HepG2 (cell line): ENCODE measurements around the gene SLC45A1. TPM values are rescaled to one million over a fixed set of nuclear protein-coding genes. Genes with fewer than 3 reads are reported as not detected.
A peak's percentile ranks its signal among the peaks of the same experiment; 100 is the strongest.

Experiments used
- CBFB ChIP-seq: sonication (generic); formaldehyde crosslinking; IDR thresholded peaks from 2 replicates; pipeline ENCODE4 v1.4.0; 2020; ENCODE audit warnings: missing genetic modification reagents
- CENPX ChIP-seq: sonication (generic); formaldehyde crosslinking; IDR thresholded peaks from 2 replicates; pipeline ENCODE4 v1.9.0; 2021; ENCODE audit warnings: mild to moderate bottlenecking, missing genetic modification reagents, moderate library complexity
- FOXO1 ChIP-seq: sonication (generic); formaldehyde crosslinking; IDR thresholded peaks from 2 replicates; pipeline ENCODE4 v1.4.0; 2020; ENCODE audit warnings: missing genetic modification reagents
- GATAD2A ChIP-seq: IDR thresholded peaks from 2 replicates; pipeline ENCODE4 v1.6.1; 2016
- JUN ChIP-seq: sonication (generic); formaldehyde crosslinking; IDR thresholded peaks from 2 replicates; pipeline ENCODE4 v1.4.0; 2020; ENCODE audit warnings: mild to moderate bottlenecking, missing genetic modification reagents
- MEIS1 ChIP-seq: sonication (generic); formaldehyde crosslinking; IDR thresholded peaks from 2 replicates; pipeline ENCODE4 v1.9.0; 2021; ENCODE audit warnings: mild to moderate bottlenecking, missing genetic modification reagents, moderate library complexity, borderline replicate concordance
- RBM39 ChIP-seq: fragments of 200-400 bp; formaldehyde crosslinking; IDR thresholded peaks from one replicate; pipeline ENCODE4 v1.6.1; 2018; ENCODE audit warnings: antibody characterized with exemption, mild to moderate bottlenecking, low read depth, low read length; ENCODE audit not compliant: poor library complexity, severe bottlenecking
- ZKSCAN8 ChIP-seq: IDR thresholded peaks from 2 replicates; pipeline ENCODE4 v1.6.1; 2016; ENCODE audit warnings: borderline replicate concordance, missing genetic modification reagents, missing compliant biosample characterization
- ZNF230 ChIP-seq: sonication (generic); formaldehyde crosslinking; IDR thresholded peaks from 2 replicates; pipeline ENCODE4 v1.4.0; 2020; ENCODE audit warnings: mild to moderate bottlenecking, missing genetic modification reagents
- ZNF234 ChIP-seq: sonication (generic); formaldehyde crosslinking; conservative IDR thresholded peaks from 2 replicates; pipeline ENCODE4 v1.5.1; 2020; ENCODE audit warnings: mild to moderate bottlenecking, missing genetic modification reagents
- polyA plus RNA-seq, 8 experiments: library from polyadenylated mRNA; depleted of rRNA in 3 of 8; stranded (reverse) in 7 of 8; unstranded in 1 of 8; fragments of >200 nt; fragmentation: Illumina TruSeq in 4 of 8; extraction: Trizol in 4 of 8; gene quantifications; 2 replicates each; pipeline versions ENCODE4 v1.2.1 to v1.2.3, GENCODE V29; 2011 to 2016; ENCODE audit warnings: low read depth in 4 of 8, missing spikeins in 1 of 8, mixed read lengths in 1 of 8; ENCODE audit not compliant: insufficient read depth in 1 of 8
- total RNA-seq, 5 experiments: library from RNA; depleted of rRNA; stranded (reverse); fragments of >200 nt; fragmentation: Illumina TruSeq; extraction: Trizol; gene quantifications; 2 replicates each; pipeline ENCODE4 v1.2.3, GENCODE V29; 2016; ENCODE audit warnings: low read depth in 1 of 5
- TF ChIP-seq, protein P1 (sequence below): sonication (generic); formaldehyde crosslinking; conservative IDR thresholded peaks from 2 replicates; pipeline ENCODE4 v1.4.0; 2020; ENCODE audit warnings: mild to moderate bottlenecking, missing genetic modification reagents, moderate library complexity
- TF ChIP-seq, protein P2 (sequence below): sonication (generic); formaldehyde crosslinking; IDR thresholded peaks from 2 replicates; pipeline ENCODE4 v1.5.0; 2020; ENCODE audit warnings: mild to moderate bottlenecking, missing genetic modification reagents, moderate library complexity
- TF ChIP-seq, protein P3 (sequence below): sonication (generic); formaldehyde crosslinking; IDR thresholded peaks from 2 replicates; pipeline ENCODE4 v1.5.1; 2020; ENCODE audit warnings: missing genetic modification reagents, mild to moderate bottlenecking, borderline replicate concordance

SLC45A1 gene
- total and polyA plus RNA-seq, 2 of the 13 experiments (the other 11 are each of a cell fraction or from before 2014, with no cell fraction given): not detected

DNA sequence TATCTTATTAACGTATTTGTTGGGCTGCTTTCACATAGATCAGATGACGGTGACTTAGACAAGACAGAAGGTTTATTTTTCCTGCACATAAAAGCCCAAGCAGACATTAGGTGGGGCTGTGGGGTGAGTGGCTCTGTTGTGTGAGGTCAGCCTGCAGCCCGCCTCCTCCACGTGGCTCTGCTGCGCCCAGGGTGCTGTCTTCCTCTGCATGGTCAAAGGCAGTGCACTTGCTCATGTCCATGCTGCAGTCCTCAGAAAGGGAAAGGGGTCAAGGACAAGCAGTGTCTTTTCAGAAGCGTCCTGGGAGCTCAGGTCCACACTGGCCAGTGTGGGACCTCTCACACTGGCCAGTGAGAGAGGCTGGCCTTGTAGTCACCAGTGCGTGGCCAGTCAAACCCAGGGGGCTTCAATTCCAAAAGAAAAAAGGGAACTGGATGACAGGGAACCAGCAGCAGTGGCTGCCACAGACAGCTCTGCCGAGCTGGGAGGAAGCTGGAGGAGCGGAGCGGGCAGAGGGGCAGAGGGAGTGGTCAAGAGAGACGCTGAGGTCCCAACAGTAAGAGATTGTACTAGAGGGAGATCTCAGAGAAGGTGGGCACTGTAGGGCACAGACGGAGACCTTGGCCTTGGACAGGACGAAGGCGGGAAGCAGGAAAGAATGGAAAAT lies 35.9 kb upstream of the SLC45A1 start (continued):
- TF ChIP-seq, protein P1, sequence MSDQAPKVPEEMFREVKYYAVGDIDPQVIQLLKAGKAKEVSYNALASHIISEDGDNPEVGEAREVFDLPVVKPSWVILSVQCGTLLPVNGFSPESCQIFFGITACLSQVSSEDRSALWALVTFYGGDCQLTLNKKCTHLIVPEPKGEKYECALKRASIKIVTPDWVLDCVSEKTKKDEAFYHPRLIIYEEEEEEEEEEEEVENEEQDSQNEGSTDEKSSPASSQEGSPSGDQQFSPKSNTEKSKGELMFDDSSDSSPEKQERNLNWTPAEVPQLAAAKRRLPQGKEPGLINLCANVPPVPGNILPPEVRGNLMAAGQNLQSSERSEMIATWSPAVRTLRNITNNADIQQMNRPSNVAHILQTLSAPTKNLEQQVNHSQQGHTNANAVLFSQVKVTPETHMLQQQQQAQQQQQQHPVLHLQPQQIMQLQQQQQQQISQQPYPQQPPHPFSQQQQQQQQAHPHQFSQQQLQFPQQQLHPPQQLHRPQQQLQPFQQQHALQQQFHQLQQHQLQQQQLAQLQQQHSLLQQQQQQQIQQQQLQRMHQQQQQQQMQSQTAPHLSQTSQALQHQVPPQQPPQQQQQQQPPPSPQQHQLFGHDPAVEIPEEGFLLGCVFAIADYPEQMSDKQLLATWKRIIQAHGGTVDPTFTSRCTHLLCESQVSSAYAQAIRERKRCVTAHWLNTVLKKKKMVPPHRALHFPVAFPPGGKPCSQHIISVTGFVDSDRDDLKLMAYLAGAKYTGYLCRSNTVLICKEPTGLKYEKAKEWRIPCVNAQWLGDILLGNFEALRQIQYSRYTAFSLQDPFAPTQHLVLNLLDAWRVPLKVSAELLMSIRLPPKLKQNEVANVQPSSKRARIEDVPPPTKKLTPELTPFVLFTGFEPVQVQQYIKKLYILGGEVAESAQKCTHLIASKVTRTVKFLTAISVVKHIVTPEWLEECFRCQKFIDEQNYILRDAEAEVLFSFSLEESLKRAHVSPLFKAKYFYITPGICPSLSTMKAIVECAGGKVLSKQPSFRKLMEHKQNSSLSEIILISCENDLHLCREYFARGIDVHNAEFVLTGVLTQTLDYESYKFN (CRISPR knock-in tag): peak; percentile 34
- 0 out of 2 replicates have a peak, but pooled peaks have one; percentile 29 for TF ChIP-seq JUN (CRISPR knock-in tag)
- no peak for TF ChIP-seq ZNF230 (CRISPR knock-in tag)
- no peak for TF ChIP-seq FOXO1 (CRISPR knock-in tag)
- TF ChIP-seq, protein P2, sequence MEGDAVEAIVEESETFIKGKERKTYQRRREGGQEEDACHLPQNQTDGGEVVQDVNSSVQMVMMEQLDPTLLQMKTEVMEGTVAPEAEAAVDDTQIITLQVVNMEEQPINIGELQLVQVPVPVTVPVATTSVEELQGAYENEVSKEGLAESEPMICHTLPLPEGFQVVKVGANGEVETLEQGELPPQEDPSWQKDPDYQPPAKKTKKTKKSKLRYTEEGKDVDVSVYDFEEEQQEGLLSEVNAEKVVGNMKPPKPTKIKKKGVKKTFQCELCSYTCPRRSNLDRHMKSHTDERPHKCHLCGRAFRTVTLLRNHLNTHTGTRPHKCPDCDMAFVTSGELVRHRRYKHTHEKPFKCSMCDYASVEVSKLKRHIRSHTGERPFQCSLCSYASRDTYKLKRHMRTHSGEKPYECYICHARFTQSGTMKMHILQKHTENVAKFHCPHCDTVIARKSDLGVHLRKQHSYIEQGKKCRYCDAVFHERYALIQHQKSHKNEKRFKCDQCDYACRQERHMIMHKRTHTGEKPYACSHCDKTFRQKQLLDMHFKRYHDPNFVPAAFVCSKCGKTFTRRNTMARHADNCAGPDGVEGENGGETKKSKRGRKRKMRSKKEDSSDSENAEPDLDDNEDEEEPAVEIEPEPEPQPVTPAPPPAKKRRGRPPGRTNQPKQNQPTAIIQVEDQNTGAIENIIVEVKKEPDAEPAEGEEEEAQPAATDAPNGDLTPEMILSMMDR: peak; percentile 48
- TF ChIP-seq RBM39: no peak
- TF ChIP-seq MEIS1 (CRISPR knock-in tag): no peak
- peak; percentile 65; the same call in 1 of the 2 replicates for TF ChIP-seq GATAD2A
- TF ChIP-seq CBFB (CRISPR knock-in tag): no peak
- TF ChIP-seq, protein P3, sequence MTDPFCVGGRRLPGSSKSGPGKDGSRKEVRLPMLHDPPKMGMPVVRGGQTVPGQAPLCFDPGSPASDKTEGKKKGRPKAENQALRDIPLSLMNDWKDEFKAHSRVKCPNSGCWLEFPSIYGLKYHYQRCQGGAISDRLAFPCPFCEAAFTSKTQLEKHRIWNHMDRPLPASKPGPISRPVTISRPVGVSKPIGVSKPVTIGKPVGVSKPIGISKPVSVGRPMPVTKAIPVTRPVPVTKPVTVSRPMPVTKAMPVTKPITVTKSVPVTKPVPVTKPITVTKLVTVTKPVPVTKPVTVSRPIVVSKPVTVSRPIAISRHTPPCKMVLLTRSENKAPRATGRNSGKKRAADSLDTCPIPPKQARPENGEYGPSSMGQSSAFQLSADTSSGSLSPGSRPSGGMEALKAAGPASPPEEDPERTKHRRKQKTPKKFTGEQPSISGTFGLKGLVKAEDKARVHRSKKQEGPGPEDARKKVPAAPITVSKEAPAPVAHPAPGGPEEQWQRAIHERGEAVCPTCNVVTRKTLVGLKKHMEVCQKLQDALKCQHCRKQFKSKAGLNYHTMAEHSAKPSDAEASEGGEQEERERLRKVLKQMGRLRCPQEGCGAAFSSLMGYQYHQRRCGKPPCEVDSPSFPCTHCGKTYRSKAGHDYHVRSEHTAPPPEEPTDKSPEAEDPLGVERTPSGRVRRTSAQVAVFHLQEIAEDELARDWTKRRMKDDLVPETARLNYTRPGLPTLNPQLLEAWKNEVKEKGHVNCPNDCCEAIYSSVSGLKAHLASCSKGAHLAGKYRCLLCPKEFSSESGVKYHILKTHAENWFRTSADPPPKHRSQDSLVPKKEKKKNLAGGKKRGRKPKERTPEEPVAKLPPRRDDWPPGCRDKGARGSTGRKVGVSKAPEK (CRISPR knock-in tag): no peak
- no peak for TF ChIP-seq ZKSCAN8 (CRISPR knock-in tag)
- no peak for TF ChIP-seq CENPX (CRISPR knock-in tag)
- TF ChIP-seq ZNF234 (CRISPR knock-in tag): no peak
